ELF-1 (cell line): ENCODE measurements around the gene CNTN6.

Source experiments
- DNase-seq: peaks from one replicate; pipeline ENCODE4 v3.0.0-alpha.2; 2016; ENCODE audit warnings: low read depth, low spot score

The CNTN6 gene

DNA sequence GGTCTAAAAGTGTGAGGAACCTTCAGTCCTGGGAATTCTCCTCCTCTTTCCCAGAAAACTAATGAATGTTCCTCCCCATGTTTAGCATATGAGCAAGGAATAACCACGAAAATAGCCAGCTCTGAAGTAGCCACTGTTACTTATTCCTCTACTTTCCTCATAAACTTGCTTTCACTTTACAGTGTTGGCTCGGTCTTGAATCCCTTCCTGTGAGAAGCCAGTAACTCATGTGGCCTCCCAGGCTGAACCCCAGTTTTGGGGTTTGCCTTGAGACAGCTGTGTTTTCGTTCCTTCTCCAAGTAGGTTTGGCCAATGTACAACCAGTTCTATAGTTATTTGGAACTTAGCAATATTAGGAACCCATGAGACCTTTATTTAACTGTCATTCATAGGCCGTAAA lies 195.0 kb downstream of the CNTN6 start:
- no peak for DNase-seq

DNA sequence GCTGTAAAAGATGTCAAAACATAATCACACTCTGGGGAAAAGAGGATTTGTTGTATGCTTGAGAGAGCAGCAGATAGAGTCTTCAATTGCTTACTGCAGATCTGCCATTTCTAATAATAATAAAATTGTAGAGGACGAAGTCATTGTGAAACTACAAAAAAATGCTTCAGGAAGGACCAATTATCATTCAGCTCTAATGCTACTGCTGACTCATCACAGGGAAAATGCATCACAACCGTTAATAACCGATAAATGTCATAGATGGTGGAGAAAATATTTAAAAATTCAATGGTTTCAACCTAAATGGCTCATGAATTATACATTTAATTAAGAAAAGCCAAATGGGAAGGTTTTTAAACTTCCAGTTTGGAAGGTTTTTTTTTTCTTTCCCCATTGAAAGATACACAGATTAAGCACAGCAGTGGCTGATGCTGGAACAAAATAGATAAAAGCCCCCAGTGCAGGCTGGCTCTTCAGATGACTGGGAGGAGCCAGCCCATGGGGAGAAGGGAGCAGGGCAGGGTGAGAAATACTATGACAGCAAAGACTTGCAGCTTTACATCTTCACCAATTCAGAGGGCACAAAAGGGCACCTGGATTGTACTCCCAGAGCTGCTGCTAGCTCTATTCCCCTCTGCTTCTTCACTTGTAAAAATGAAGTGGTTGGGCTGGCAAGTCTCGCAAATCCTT lies 196.1 kb downstream of the CNTN6 start:
- DNase-seq, result no peak

DNA sequence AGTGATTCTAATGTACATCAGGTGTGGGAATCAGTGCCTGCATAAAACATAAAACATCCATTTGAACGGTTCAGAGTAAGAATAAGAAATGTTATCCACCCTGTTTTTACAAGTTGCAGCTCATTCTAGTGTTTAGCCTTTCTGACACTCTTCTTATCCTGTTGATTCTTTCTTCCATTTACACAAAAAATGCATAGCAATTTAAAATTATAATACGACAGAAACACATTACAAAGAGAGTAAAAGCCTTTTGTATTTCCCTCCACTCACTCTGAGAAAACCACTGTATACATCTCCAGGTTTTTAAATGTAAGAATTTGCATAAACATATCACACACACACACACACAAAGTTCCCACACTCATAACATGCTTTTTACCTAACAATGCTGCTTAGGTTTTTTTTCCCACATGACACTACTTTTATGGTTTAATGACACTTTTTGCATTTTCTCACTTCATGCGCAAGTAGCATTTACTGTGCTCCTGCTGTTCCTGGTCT lies 199.8 kb downstream of the CNTN6 start:
- no peak for DNase-seq

DNA sequence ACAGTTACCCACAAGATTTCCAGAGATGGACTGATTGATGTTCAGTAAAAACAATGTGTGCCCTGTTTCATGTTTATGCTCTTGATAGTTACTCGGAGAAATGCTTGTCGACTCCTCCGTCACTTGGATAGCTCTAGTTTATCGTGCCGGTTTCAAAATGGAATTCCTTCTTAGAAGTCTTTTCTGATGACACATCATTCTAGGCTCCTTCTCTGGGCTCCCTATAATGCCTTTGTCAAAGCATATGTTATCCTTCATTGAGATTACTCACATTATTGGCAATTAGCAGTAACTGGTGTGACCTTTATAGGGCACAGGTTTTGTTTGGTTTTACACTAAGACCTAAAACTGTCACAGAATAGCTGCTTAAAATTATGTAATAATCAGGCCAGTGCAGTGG lies 201.8 kb downstream of the CNTN6 start:
- no peak for DNase-seq

DNA sequence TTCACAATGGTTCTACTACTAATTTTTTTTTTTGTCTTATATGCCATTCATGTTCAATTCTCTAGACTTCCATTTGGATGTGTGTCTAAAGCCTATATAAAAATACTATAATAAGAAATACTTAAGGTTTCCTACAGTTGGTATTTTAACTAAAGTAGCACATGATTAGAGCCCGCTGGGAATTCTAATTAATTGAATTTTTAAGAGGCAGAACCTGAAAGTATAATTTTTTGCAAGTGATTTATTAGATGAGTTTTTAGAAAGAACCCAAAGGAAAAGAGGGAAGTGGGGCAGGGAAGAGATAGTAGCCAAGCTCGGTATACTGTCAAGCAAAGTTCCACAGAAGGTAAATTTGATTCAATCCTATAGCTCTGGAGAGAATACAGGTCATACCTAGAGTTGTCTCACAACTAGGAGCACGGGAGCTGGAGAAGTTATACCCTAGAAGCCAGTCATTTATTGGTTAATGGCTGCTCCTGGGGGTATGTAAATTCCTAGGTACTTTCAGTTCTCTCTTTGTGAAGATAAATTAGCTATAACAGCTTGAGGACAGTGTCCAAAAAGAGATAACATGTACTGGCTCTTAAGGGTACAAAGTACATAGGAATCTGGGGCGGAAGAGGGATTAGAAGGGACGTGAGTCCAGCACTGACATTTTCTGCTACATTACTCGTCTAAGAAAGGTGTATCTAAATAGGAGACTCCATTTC lies 225.6 kb downstream of the CNTN6 start:
- DNase-seq, result no peak

DNA sequence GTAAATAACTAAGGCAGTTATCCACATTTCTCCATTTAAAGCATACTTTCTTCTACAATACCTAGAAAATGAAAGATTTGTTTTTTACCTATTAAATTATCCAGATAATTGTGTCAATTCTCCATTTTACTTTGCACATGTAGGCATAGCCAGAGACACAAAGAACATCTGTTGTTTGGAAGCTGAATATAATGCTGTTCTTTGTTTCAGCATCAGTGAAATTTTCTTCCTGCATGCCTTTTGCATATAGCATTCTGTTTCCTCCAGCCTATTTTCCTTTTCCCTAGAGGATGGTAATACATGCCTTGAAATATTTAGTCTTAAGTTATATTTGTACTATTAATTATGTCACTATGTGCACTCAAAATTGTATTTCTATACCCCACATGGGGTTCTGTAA lies 233.7 kb downstream of the CNTN6 start:
- no peak for DNase-seq

DNA sequence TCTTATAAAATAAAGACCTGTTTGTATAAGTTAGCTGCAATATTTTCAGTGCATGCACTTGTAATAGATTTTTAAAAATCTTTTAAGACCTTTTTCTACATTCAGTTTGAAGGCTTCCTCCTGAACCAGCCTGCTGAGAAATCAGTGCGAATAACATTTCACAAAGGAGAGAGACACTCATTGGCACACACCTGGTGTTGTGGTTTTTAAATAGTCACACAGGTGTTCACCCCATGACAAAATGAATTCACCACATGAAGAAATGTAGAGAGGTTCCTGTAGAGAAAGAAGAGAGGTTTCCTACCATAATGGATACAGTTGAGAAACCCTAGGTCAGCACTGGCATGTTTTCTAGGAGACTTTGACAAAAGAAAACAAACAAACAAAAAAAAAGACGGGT lies 237.3 kb downstream of the CNTN6 start:
- no peak for DNase-seq

DNA sequence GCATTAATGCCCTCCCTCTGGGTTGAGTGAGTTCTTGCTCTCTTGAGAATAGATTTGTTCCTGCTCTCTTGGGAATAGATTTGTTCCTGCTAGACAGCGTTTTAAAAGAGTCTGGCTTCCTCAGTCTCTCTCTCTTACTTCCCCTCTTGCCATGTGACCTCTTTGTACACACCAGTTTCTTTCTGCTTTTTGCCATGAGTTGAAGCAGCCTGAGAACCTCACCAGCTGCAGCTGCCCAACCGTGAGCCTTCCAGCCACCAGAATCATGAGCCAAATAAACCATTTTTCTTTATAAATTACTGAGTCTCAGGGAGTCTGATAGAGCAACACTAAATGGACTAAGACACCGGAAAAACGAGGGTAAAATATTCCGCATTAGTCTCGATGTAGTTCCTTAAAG lies 253.6 kb downstream of the CNTN6 start:
- DNase-seq, result no peak

DNA sequence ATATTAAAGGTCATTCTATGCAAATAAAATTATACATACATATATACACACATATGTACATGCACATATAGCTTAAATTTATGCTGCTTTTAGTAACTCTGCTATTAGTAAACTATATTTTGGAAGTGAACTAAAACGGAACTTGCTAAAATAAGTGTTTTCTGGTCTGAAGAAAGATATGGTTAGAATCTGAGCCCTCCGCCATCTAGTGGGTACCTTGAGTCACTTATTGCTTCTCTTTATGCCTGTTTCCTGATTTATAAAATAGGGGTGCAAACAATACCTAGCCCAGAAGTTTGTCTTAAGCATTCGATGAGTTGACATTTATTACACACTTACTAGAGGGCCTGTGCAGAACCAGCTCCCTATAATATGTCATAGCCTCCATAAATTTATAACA lies 255.7 kb downstream of the CNTN6 start:
- DNase-seq, result no peak

DNA sequence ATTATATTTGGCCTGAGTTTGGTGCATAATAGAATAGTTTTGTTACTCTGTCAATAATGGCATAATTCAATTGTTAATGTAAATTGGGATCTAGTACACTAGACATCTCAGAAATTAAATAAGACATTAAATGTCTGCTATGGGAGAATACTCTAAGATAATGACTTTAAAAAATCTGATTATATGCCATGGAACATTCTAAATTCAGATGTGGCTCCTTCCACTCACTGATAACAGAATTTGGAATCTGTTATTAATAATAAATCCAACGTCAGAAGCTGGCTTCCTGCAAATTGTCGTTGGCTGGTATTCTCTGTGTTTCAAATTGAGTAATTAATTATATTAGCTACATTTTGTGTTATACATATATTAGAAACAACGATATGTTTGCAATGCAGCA lies 258.1 kb downstream of the CNTN6 start:
- DNase-seq, result no peak

DNA sequence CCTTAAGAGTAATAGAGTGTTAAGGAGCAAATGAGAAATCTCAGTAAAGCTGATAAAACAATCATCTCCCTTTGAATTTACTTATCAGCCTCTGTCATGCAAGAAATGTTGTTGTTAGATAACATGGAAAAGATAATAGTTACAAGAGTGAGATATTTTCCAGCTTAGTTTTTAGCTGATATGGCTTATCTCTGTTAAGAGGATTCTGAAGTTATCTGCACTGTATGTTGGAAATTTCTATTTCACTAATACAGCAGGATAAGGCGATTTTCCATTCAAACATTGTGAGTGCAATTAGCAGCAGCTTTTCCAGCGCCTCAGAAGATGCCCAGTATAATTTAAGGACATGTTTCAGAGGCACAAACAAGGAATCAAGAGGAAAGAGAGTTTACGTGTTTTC lies 262.9 kb downstream of the CNTN6 start:
- DNase-seq, result no peak

DNA sequence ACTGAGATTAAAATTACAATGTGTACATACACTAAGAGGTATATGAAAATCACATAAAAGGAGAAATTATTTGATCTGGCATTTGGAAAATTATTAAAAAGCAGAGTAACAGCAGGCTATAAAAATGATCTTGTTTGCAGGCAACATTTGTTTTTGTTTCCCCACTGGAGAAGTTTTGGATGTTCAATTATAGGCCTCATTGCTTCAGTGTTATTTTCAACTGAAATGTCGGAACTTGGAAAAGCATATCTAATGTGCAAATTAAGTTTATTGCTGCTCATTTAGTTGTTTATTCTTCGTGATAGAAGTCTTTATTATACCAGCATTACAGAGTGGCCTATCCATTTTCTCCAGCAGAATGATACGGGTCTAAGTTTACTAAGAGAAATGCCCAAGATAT lies 263.3 kb downstream of the CNTN6 start:
- no peak for DNase-seq

DNA sequence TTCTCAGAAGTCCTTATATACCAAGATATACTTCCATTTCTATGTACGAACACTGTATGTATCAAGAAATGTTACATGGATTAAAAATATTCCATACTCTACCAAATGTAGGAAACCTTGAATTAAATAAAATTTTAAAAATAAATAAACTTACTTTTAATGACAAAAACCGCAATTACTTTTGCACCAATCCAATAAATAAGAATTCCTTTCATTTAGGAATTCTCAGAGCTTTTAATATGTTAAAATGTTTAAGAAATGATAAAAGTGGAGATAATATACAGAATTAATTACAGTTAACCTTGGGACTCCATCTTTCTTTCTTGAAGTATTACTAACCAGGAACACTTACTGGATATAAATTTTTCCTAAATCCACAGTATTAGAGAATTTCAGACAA lies 272.7 kb downstream of the CNTN6 start:
- DNase-seq, result no peak

DNA sequence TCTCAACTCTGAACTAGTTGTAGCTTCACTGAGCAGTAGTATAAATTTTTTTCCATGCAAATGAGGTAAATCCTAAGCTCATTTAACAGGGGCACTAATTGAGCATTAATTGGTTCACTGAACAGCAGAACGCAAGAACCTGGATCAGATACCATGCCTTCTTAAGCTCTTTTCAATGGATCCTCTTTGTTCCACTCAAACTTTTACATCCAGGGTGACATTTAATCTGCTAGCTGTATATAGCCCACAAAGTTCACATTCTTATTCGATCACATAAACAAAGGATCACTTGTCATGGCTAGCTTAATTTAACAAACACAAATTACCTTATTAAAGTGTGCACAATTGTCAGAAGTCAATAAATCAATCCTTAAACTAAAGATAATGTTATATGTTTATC lies 281.6 kb downstream of the CNTN6 start:
- DNase-seq, result no peak

DNA sequence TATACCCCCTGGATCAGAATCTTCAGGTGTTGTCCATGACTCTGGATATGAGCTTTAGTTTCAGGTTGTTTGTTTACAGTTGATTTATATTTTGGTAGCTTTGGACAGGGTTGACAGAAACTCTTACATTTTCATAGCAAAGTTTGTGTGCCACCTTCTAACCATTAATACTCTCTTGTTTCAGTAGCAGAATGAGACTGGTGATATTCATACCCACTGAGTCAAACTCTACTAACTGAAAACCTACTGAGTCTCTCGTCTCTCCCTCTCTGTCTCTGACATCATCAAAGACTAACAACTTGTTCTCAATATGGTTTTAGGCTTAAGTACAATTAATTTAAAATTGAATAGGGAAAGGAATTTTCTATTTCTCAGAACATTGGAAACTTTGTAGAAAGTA lies 282.3 kb downstream of the CNTN6 start:
- DNase-seq, result no peak

DNA sequence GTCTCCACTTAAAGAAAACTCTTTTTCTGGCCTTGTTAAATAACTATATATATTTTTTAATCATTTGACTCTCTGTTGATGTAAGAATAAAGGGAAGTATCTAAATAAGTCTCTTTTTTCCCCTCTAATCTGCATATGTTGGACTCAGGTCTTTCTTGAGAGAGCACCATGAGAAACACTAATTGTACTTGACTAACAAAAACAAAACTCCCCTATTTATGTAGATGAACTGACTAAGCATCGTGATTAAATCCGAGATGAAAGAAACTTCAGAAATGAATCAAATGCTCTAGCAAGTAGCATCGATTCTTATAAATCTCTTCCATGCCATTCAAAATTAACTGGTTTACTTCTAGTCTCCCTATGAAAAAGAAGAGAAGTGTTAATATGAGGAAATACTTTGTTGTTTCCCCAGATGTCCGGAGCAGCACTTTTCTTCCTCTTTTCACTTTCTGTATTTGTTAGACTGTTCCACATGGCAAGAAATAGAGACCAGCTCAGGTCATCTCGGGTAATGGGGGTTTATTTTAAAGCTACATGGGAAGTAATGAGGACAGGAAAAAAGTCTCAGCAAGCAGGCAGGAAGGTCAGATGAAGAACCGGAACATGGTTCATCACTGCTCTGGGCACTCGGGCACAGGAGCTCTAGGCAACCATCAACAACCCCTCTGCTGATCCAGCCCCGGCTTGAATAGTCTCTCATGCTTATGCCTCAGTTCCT lies 288.3 kb downstream of the CNTN6 start:
- DNase-seq, result no peak

DNA sequence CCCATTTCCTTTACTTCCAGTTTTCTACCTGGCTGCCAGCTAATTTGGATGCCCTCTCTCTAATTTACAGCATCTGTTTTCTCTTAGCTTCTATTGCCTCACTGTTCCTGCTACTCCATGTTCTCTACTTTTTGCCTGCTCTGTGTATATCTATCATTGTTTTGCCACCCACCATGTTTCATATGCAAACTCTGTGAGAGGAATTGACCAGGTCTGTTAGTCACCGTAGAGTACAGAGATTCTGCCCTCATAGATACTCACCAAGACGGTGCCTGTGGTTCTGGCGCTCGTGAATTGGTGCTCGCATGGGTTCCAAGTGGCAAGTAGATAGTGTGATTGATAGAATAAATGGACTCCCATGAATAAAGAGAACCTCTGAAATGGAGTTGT lies 288.8 kb downstream of the CNTN6 start:
- no peak for DNase-seq

DNA sequence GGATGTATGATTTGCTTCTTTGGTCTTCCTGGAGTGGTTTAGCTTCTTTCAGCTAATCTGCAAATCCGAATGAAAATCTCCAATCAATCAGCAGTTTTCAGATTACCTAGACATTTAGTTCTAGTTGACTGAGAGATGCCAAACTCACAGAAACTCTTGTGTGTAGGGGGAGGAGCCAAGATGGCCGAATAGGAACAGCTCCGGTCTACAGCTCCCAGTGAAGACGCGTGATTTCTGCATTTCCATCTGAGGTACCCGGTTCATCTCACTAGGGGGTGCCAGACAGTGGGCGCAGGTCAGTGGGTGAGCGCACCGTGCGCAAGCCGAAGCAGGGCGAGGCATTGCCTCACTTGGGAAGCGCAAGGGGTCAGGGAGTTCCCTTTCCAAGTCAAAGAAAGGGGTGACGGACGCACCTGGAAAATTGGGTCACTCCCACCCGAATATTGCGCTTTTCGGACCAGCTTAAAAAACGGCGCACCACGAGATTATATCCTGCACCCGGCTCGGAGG lies 294.6 kb downstream of the CNTN6 start:
- DNase-seq, result peak; percentile 2

DNA sequence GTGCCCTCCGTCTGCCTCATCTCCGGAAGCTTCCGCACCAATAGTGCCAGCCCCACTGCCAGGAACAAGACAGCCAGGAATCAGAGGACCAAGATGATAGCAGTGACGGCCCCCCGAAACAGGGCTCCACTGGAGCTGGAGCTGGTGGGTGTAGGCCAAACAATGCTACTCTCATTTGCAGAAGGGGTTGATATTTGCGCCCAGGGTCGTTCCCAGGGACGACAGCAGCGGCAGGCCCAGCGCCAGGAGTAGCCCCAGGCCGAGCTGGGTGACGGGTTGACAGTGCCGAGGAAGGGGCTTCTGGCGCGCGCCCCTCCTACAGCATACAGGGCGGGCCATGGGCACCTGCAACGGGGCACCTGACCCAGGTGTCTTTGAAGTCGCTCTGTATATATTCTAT lies 301.4 kb downstream of the CNTN6 start:
- no peak for DNase-seq

DNA sequence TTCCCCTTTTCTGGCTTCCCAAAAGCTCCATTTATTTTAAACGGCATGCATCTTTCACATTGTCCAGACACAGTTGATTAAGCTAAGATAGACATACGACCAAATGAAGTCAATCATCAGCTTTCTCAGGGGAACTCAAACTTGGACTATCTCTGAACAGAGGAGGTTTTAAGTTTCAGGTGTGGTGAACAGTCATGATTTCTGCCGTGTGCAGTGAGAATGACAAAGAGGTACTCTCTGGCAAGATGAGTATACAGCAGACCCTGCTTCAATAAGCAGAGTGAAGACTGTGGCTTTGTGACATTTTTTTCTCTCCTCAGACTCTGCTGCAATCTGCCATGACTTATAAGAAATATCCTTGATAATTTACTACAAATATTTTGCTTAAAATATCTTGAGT lies 307.7 kb downstream of the CNTN6 start:
- DNase-seq, result no peak

DNA sequence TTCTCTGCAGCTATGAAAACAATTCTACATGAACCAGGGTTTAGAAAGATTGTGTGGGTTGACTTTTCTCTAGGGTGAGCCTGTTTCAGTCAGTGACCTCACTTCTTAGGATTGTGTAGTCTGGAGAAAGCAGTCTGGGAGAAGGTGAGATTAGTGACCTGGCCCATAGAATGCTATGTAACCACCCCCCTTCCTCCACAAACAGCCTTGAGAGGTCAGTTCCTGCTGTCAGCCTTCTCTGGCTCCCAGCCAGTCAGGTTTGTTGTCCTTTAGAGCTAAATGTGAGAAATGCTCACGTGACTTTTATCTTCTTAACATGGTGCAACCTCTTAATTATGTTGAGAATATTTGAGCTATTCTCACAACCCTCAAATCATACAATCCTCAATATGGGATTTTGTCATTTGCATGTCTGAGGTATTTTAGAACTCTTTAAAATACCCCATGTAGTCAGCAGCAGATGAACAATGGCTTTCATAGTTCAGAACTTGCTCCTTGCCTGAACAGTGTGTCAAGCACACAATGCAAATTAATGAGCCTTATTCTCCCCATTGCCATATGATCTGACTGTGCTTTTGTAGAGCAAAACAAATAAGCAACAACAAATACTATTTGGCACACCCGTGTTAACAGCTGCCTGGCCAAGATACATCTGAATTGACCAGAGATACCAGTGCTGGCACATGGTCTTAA lies 311.6 kb downstream of the CNTN6 start:
- no peak for DNase-seq

DNA sequence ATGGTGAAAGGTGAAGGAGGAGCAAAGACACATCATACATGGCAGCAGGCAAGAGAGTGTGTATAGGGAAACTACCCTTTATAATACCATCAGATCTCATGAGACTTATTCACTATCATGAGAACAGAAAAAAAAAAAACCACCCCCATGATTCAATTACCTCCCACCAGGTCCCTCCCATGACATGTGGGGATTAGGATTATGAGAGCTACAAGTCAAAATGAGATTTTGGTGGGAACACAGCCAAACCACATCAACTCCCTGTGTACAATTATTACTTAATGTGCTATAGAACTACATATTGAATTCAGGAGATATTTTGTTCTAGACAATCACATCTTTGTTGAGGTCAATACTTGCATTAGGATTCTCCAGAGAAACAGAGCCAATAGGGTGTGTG lies 313.4 kb downstream of the CNTN6 start:
- no peak for DNase-seq
